Uterus (tissue), 4 donors: ENCODE measurements around the gene HSPA12A. TPM values are rescaled to one million over a fixed set of nuclear protein-coding genes. Genes with fewer than 3 reads are reported as not detected.

ENCODE experiments used
- DNase-seq, 2 donors: peaks; one replicate each; pipeline ENCODE4 v3.0.0-alpha.2; 2019 to 2020
- H3K27ac ChIP-seq, 2 donors: fragments of 200-600 bp; sonication (generic); 1 replicate in 1 of 2; 2 replicates in 1 of 2; pipeline ENCODE4 v1.5.1; 2016 to 2018
- H3K27me3 ChIP-seq, 2 donors: fragments of 200-600 bp; sonication (generic); one replicate each; pipeline ENCODE4 v1.5.1; 2018 to 2019; ENCODE audit warnings: control low read depth in 1 of 2
- H3K36me3 ChIP-seq, 2 donors: fragments of 200-600 bp; sonication (generic); one replicate each; pipeline ENCODE4 v1.5.1; 2019; ENCODE audit warnings: control low read depth in 1 of 2
- H3K4me1 ChIP-seq, 2 donors: fragments of 200-600 bp; sonication (generic); one replicate each; pipeline ENCODE4 v1.5.1; 2018 to 2019; ENCODE audit warnings: control low read depth in 1 of 2
- H3K4me3 ChIP-seq, 2 donors: fragments of 200-600 bp; sonication (generic); 1 replicate in 1 of 2; 2 replicates in 1 of 2; pipeline ENCODE4 v1.5.1; 2018 to 2019; ENCODE audit warnings: mild to moderate bottlenecking in 1 of 2
- H3K9me3 ChIP-seq, 2 donors: fragments of 200-600 bp; sonication (generic); one replicate each; pipeline ENCODE4 v1.5.1; 2019; ENCODE audit warnings: control low read depth in 1 of 2
- CTCF ChIP-seq, 4 experiments: fragments of 200-600 bp in 2 of 4; fragments of 450-650 bp in 2 of 4; sonication (generic) in 2 of 4; IDR thresholded peaks; one replicate each; pipeline ENCODE4 v1.5.1; 2016 to 2019; ENCODE audit warnings: antibody characterized with exemption in 4 of 4, mild to moderate bottlenecking in 2 of 4, moderate library complexity in 1 of 4
- POLR2A ChIP-seq, 2 donors: fragments of 450-650 bp; IDR thresholded peaks; one replicate each; pipeline ENCODE4 v1.6.1; 2016; ENCODE audit warnings: antibody characterized with exemption in 2 of 2, mild to moderate bottlenecking in 1 of 2, moderate library complexity in 1 of 2
- intact Hi-C: fragments of 100-400 bp; cut with DNase I; formaldehyde crosslinking; loops from one replicate; pipeline ENCODE4 v1.15.1; 2023; ENCODE audit warnings: low total_unique reads
- total RNA-seq, 4 donors: library from RNA; depleted of rRNA in 3 of 4; stranded (reverse); fragments of >200 nt in 3 of 4; gene quantifications; one replicate each; pipeline versions ENCODE4 v1.1.0 to v1.2.4, GENCODE V29; 2014 to 2023
- donor health status: DM: yes; HTN: yes; CAD: no.

Gene HSPA12A
- total RNA-seq, 4 donors from 2014 or later, result 4.9 to 32.0 (median 16.0) TPM

DNA sequence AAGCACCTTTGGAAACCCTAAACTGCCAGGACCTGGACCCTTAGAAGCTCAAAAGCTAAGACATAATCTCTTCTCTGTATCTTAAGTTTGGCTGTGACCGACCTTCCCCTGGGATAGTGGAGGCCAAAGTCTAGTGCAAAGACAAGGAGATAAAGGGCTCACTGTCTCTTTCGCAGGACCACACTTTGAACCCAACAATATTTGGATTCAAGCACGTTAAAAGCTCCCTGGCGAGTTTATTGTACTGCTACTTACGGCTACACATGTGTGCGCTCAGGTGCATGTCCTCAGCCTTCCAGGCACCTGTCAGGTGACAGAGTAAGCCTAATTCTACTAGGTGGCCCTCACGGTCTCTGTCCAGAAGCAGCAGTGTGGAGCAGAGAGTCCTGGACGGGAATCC is 65.7 kb downstream of the HSPA12A start:
- no peak for DNase-seq
- TF ChIP-seq POLR2A (IDR thresholded peaks at IDR 0.05) (no peak), CTCF (IDR thresholded peaks at IDR 0.05) (no peak)
- Histone ChIP-seq H3K27me3 (no peaks in the 10 kb centered on the region), H3K4me3 (no peak overlapping the region), H3K9me3 (no peaks in the 10 kb centered on the region), H3K27ac (no peak overlapping the region), H3K4me1 (no peaks in the 10 kb centered on the region), H3K36me3 (no peaks in the 10 kb centered on the region)
- intact Hi-C loops, result no loop called here

- Histone ChIP-seq H3K4me3 (no peak overlapping the region), H3K9me3 (no peaks in the 10 kb centered on the region), H3K4me1 (no peaks in the 10 kb centered on the region), H3K27ac (no peak overlapping the region), H3K36me3 (no peaks in the 10 kb centered on the region), H3K27me3 (no peaks in the 10 kb centered on the region)
- intact Hi-C loops, result no loop called here
- TF ChIP-seq CTCF (IDR thresholded peaks at IDR 0.05), result no peak
- no peak for TF ChIP-seq POLR2A (IDR thresholded peaks at IDR 0.05)
- no peak for DNase-seq
Measured at GRCh38 chr10:116676118-116676517, 66.2 kb downstream of the HSPA12A start.

DNA sequence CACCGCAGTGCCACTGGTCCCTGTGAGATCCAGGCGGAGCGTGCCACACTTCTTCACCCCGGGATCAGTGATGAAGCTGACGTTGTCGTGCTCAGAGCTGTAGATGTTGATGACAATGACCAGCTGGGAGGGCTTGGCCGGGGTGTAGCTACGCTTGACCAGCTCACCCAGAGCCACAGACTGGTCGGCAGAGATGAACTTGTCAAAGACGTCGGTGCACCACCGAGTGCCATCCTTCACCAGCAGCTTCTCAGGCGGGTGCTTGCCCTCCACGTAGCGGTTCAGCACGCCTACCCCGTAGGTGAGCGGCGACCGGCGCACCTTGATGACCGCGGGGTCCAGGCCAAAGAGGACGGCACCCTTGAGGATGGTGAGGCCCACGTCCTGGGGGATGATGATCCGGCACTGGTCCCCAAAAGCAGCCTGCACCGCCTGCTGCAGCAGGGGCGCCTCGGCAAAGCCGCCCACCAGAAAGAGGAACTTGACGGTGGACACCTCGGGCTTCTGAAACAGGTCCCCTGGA is 67.4 kb downstream of the HSPA12A start:
- Histone ChIP-seq H3K36me3 (no peaks in the 10 kb centered on the region), H3K27me3 (no peaks in the 10 kb centered on the region), H3K9me3 (no peaks in the 10 kb centered on the region), H3K4me1 (no peaks in the 10 kb centered on the region), H3K4me3 (no peak overlapping the region), H3K27ac (no peak overlapping the region)
- intact Hi-C loops, result no loop called here
- TF ChIP-seq POLR2A (IDR thresholded peaks at IDR 0.05), result no peak
- TF ChIP-seq CTCF (IDR thresholded peaks at IDR 0.05), result no peak
- DNase-seq, result no peak

GRCh38 chr10:116673866-116674265 is 68.5 kb downstream of the HSPA12A start:
- Histone ChIP-seq H3K36me3 (no peaks in the 10 kb centered on the region), H3K27ac (no peak overlapping the region)

GRCh38 chr10:116672891-116673290 is 69.5 kb downstream of the HSPA12A start:
- H3K36me3 ChIP-seq, result no peaks in the 10 kb centered on the region
- H3K4me1 ChIP-seq, result no peaks in the 10 kb centered on the region
- intact Hi-C loops, result no loop called here

More at GRCh38 chr10:116673866-116674265, 68.5 kb downstream of the HSPA12A start:
- Histone ChIP-seq H3K4me1 (no peaks in the 10 kb centered on the region), H3K27me3 (no peaks in the 10 kb centered on the region), H3K9me3 (no peaks in the 10 kb centered on the region), H3K4me3 (no peak overlapping the region)
- no peak for TF ChIP-seq POLR2A (IDR thresholded peaks at IDR 0.05)
- no peak for TF ChIP-seq CTCF (IDR thresholded peaks at IDR 0.05)
- DNase-seq, result no peak
- intact Hi-C loops, result no loop called here

More at GRCh38 chr10:116672891-116673290, 69.5 kb downstream of the HSPA12A start:
- Histone ChIP-seq H3K9me3 (no peaks in the 10 kb centered on the region), H3K27ac (no peak overlapping the region), H3K4me3 (no peak overlapping the region), H3K27me3 (no peaks in the 10 kb centered on the region)
- TF ChIP-seq CTCF (IDR thresholded peaks at IDR 0.05) (no peak), POLR2A (IDR thresholded peaks at IDR 0.05) (no peak)
- no peak for DNase-seq
